DOHH2 (cell line): ENCODE measurements around the gene RASSF3.

Source experiments
- H3F3A ChIP-seq: fragments of 200-600 bp; sonication (generic), shearing (Covaris generic); 2 replicates; pipeline ENCODE4 v1.6.0; 2016; ENCODE audit warnings: antibody characterized with exemption, mild to moderate bottlenecking; ENCODE audit not compliant: control insufficient read depth, insufficient read depth
- H3K27ac ChIP-seq: fragments of 200-600 bp; sonication (generic); 2 replicates; pipeline ENCODE4 v1.5.1; 2014; ENCODE audit warnings: low read depth, mild to moderate bottlenecking, low read length, moderate library complexity
- H3K27me3 ChIP-seq: fragments of 200-600 bp; sonication (generic); 2 replicates; pipeline ENCODE4 v1.6.1; 2014; ENCODE audit warnings: mild to moderate bottlenecking, low read length, mixed read lengths; ENCODE audit not compliant: control insufficient read depth
- H3K36me3 ChIP-seq: fragments of 200-600 bp; sonication (generic); 2 replicates; pipeline ENCODE4 v1.6.1; 2014; ENCODE audit warnings: mild to moderate bottlenecking, low read length, moderate library complexity, mixed read lengths; ENCODE audit not compliant: control insufficient read depth
- H3K4me1 ChIP-seq: fragments of 200-600 bp; sonication (generic); 2 replicates; pipeline ENCODE4 v1.6.1; 2014; ENCODE audit warnings: mild to moderate bottlenecking, low read length, mixed read lengths; ENCODE audit not compliant: control insufficient read depth
- H3K4me2 ChIP-seq: fragments of 200-600 bp; sonication (generic); 2 replicates; pipeline ENCODE4 v1.6.0; 2014; ENCODE audit warnings: mild to moderate bottlenecking, low read length, moderate library complexity
- H3K4me3 ChIP-seq: fragments of 200-600 bp; sonication (generic); 2 replicates; pipeline ENCODE4 v1.5.1; 2014; ENCODE audit warnings: mild to moderate bottlenecking, low read length, mixed read lengths
- H3K79me2 ChIP-seq: fragments of 200-600 bp; sonication (generic); 2 replicates; pipeline ENCODE4 v1.6.1; 2014; ENCODE audit warnings: mild to moderate bottlenecking, low read length, mixed read lengths; ENCODE audit not compliant: control insufficient read depth
- H3K9me2 ChIP-seq: fragments of 200-600 bp; sonication (generic); replicated peaks from 2 replicates; pipeline ENCODE4 v1.6.1; 2014; ENCODE audit warnings: mild to moderate bottlenecking, low read length, mixed read lengths; ENCODE audit not compliant: control insufficient read depth
- H3K9me3 ChIP-seq: fragments of 200-600 bp; sonication (generic); 2 replicates; pipeline ENCODE4 v1.6.1; 2014; ENCODE audit warnings: antibody characterized with exemption, low read length, mixed read lengths; ENCODE audit not compliant: control insufficient read depth, insufficient read depth
- H4K20me1 ChIP-seq: fragments of 200-600 bp; sonication (generic); 2 replicates; pipeline ENCODE4 v1.6.0; 2014; ENCODE audit warnings: low read depth, mild to moderate bottlenecking, antibody characterized with exemption, low read length, moderate library complexity; ENCODE audit not compliant: control insufficient read depth, insufficient read depth
- EZH2phosphoT487 ChIP-seq: fragments of 200-600 bp; sonication (generic); IDR thresholded peaks from 2 replicates; pipeline ENCODE4 v1.6.1; 2017; ENCODE audit warnings: borderline replicate concordance, mild to moderate bottlenecking, antibody characterized with exemption, low read length, moderate library complexity, mixed read lengths
- TF ChIP-seq, protein P1 (sequence below): fragments of 200-600 bp; sonication (generic); IDR thresholded peaks from one replicate; pipeline ENCODE4 v1.5.1; 2014; ENCODE audit warnings: antibody characterized with exemption, mild to moderate bottlenecking, low read depth, low read length; ENCODE audit not compliant: poor library complexity, severe bottlenecking

The RASSF3 gene

DNA sequence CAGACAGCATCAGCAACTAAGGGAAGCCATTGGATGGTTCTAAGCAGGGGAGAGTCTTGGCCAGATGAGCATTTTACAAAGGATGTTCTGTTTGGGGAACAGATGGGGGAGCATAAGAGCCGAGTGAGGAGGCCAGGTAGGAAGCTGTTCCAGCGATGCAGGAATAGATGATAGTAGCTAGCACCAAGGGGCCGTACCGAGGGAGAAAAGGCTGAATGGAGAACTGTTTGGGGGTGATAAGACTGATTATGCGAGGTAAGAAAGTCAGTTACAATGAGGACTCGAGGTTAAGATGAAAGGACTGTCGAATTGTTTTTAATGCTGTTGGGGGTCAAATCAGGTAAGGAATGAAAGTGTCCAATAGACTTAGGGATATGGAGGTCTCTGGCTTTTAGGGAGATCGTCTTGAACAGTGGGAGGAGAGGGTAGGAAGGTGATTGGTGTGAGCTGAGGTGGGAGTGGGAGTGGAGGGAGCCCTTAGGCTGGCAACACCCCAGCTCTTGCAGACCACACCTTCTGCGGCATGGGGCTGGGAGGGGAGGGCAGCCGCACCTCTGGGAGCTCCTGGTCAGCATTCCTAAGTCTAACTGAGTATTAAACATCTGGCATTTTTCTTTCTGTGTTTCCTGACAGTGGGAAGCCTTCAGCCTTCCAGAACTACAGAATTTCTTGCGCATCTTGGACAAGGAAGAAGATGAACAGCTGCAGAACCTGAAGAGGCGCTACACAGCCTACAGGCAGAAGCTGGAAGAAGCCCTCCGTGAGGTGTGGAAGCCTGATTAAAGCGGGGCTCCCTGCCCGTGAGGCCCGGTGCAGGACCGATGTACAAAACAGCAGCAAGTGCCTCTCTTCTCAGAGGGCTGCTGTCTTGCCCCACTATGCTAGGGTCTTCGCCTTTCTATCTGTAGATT is 84.1 kb downstream of the RASSF3 start:
- TF ChIP-seq, protein P1, sequence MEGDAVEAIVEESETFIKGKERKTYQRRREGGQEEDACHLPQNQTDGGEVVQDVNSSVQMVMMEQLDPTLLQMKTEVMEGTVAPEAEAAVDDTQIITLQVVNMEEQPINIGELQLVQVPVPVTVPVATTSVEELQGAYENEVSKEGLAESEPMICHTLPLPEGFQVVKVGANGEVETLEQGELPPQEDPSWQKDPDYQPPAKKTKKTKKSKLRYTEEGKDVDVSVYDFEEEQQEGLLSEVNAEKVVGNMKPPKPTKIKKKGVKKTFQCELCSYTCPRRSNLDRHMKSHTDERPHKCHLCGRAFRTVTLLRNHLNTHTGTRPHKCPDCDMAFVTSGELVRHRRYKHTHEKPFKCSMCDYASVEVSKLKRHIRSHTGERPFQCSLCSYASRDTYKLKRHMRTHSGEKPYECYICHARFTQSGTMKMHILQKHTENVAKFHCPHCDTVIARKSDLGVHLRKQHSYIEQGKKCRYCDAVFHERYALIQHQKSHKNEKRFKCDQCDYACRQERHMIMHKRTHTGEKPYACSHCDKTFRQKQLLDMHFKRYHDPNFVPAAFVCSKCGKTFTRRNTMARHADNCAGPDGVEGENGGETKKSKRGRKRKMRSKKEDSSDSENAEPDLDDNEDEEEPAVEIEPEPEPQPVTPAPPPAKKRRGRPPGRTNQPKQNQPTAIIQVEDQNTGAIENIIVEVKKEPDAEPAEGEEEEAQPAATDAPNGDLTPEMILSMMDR = no peak
- TF ChIP-seq EZH2phosphoT487 = no peak
- H3K4me3 ChIP-seq = no peak overlapping the region
- H3K27me3 ChIP-seq = no peaks in the 10 kb centered on the region
- no peak overlapping the region for H3K27ac ChIP-seq
- peaks cover 3% of the 10 kb centered on the region; the same call in 1 of the 2 replicates for H3K4me1 ChIP-seq
- no peaks in the 10 kb centered on the region for H3K9me3 ChIP-seq
- peaks cover 54% of the 10 kb centered on the region for H3K36me3 ChIP-seq
- H3F3A ChIP-seq = peaks cover 11% of the 10 kb centered on the region; the same call in 1 of the 2 replicates
- H3K9me2 ChIP-seq = no peaks in the 10 kb centered on the region
- H3K4me2 ChIP-seq = no peak overlapping the region
- no peaks in the 10 kb centered on the region for H4K20me1 ChIP-seq
- H3K79me2 ChIP-seq = peaks cover 2% of the 10 kb centered on the region

DNA sequence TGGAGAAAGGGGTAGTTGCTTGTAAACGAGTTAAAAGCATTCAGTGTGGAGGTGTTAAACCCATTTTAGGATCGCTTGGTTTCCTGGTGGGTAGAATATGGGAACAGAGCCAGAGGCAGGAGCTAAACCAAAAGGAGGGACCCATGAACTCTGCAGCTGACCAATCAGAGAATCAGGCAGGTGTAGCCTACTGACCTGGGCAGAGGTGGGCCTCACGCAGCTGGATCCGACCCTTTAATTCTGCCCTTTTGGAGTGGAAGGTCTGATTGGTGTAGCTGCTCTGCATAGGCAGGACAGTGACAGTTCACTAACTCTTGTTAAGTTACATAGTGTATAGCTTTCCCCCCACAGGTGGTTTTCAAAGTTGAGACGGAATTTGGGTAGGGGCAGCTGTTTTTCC is 85.3 kb downstream of the RASSF3 start:
- Histone ChIP-seq H3K79me2 (no peaks in the 10 kb centered on the region), H3K27me3 (no peaks in the 10 kb centered on the region), H3K4me3 (no peak overlapping the region), H4K20me1 (no peaks in the 10 kb centered on the region), H3K36me3 (peaks cover 58% of the 10 kb centered on the region), H3K4me2 (no peak overlapping the region), H3F3A (peaks cover 11% of the 10 kb centered on the region; the same call in 1 of the 2 replicates), H3K9me3 (no peaks in the 10 kb centered on the region), H3K27ac (no peak overlapping the region), H3K9me2 (no peaks in the 10 kb centered on the region), H3K4me1 (peaks cover 3% of the 10 kb centered on the region; the same call in 1 of the 2 replicates)
- TF ChIP-seq, protein P1 = no peak

DNA sequence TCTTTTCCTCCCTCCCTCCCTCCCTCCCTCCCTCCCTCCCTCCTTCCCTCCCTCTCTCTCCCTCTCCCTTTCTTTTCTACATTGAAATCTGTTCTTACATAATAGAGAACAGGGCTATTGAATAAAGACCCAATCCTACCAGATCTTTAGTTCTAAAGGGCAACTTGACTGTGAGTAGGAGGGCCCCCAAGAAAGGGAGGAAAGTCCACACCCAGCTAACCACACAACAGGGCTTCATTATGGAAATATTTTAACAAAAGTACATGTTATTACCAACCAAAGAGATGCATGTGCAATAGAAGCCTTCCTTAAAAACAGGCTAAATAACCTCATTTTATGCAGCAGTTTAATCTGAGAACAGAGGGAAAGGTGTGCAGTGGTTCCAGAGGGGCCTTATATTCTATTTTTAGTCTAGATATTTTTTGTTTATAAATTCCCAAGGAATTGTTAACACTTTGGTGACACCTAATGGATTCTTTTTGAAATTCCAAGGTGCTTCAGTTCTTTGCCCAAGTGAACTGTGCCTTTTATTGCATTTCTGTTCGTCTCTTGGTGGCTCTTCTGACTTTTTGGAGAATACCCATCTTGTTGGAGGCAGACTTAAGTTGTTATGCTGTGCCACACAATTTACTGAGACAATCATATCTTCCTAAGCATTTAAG is 85.9 kb downstream of the RASSF3 start:
- TF ChIP-seq, protein P1 = no peak
- no peak for TF ChIP-seq EZH2phosphoT487
- Histone ChIP-seq H3K79me2 (no peaks in the 10 kb centered on the region), H3K4me2 (no peak overlapping the region), H3K27ac (no peak overlapping the region), H3K4me1 (peaks cover 3% of the 10 kb centered on the region; the same call in 1 of the 2 replicates), H3K9me2 (no peaks in the 10 kb centered on the region), H3K36me3 (peaks cover 57% of the 10 kb centered on the region), H3K9me3 (no peaks in the 10 kb centered on the region), H3K4me3 (no peak overlapping the region), H4K20me1 (no peaks in the 10 kb centered on the region), H3F3A (peaks cover 12% of the 10 kb centered on the region), H3K27me3 (no peaks in the 10 kb centered on the region)
